ENCODE measurements around the gene CBFA2T3. TPM values are rescaled to one million over a fixed set of nuclear protein-coding genes. Genes with fewer than 3 reads are reported as not detected.
A peak's percentile ranks its signal among the peaks of the same experiment; 100 is the strongest.

The CBFA2T3 gene
- total and polyA plus RNA-seq, 2 of the 13 experiments (the other 11 are each of a cell fraction or from before 2014, with no cell fraction given) = 0.05 TPM; not detected in 1

GRCh38 chr16:88926374-88926990, 50.5 kb downstream of the CBFA2T3 start:
- ChIA-PET POLR2A (no interaction called here), CTCF (ENCODE audit: low intra/inter-chr PET ratio, low total read pairs) (no interaction called here)
- Histone ChIP-seq H3K36me3 (replicated peaks in 1 of 2; ENCODE audit: control insufficient read depth in 1 of 2, insufficient read depth in 2 of 2, low read length in 2 of 2) (no peaks in the 10 kb centered on the region), H3K4me3 (replicated peaks in 1 of 3; ENCODE audit: insufficient read depth in 1 of 3, low read depth in 2 of 3, low read length in 3 of 3) (no peak overlapping the region; a peak in 1 of 6 replicates), H2AFZ (ENCODE audit: low read length) (no peak overlapping the region), H3K4me2 (ENCODE audit: low read depth, low read length) (no peak overlapping the region), H3K4me1 (ENCODE audit: insufficient read depth, low read length) (peaks cover 67% of the 10 kb centered on the region), H3K9ac (ENCODE audit: insufficient read depth, low read depth, low read length) (no peak overlapping the region), H3K27ac (ENCODE audit: extremely low read length, insufficient read depth, low read length) (no peak overlapping the region), H3K27me3 (ENCODE audit: control insufficient read depth in 1 of 2, insufficient read depth in 2 of 2, low read length in 2 of 2) (peaks cover 39 to 76% of the 10 kb centered on the region in 2 experiments), H4K20me1 (ENCODE audit: insufficient read depth, low read length) (peaks cover 10% of the 10 kb centered on the region; the same call in 1 of the 2 replicates), H3K9me3 (ENCODE audit: low read length) (no peaks in the 10 kb centered on the region), H3K79me2 (ENCODE audit: insufficient read depth, low read length) (no peaks in the 10 kb centered on the region)
- peak; percentile 28 for DNase-seq (ENCODE audit: low spot score)
- FAIRE-seq = no peak
- BruUV-seq (replicated peaks) = no TSS peak
- in situ Hi-C loops (cut with HindIII; ENCODE audit: extremely low pct_ligation_motif_present, low pct_unique_long_range_greater_than_20kb) = no loop called here
- no peak for ATAC-seq
- 20% methylated on average over 16 of the region's 27 CpGs for WGBS (ENCODE audit: low lambda C conversion rate)
- intact Hi-C loops (cut with micrococcal nuclease; ENCODE audit: unreplicated experiment) = loop anchor here (5.0 kb wide), 1 partner anchor 241 kb away; no protein-coding TSS in a partner anchor
- TF ChIP-seq ZMYM4 (CRISPR knock-in tag; IDR thresholded peaks at IDR 0.05) (no peak), HDAC6 (IDR thresholded peaks at IDR 0.05; ENCODE audit: low read depth, low read length) (no peak), ZNF33A (CRISPR knock-in tag; IDR thresholded peaks at IDR 0.05; ENCODE audit: borderline replicate concordance) (no peak), NFKB2 (CRISPR knock-in tag; IDR thresholded peaks at IDR 0.05; ENCODE audit: borderline replicate concordance) (no peak; the same call in 1 of the 2 replicates), ZNF362 (CRISPR knock-in tag; IDR thresholded peaks at IDR 0.05; ENCODE audit: borderline replicate concordance) (no peak), NFE2L1 (CRISPR knock-in tag; IDR thresholded peaks at IDR 0.05; ENCODE audit: borderline replicate concordance) (no peak), RELA (CRISPR knock-in tag; IDR thresholded peaks at IDR 0.05) (no peak), GTF3A (CRISPR knock-in tag; conservative IDR thresholded peaks at IDR 0.05) (no peak)
- TF ChIP-seq, protein P1, sequence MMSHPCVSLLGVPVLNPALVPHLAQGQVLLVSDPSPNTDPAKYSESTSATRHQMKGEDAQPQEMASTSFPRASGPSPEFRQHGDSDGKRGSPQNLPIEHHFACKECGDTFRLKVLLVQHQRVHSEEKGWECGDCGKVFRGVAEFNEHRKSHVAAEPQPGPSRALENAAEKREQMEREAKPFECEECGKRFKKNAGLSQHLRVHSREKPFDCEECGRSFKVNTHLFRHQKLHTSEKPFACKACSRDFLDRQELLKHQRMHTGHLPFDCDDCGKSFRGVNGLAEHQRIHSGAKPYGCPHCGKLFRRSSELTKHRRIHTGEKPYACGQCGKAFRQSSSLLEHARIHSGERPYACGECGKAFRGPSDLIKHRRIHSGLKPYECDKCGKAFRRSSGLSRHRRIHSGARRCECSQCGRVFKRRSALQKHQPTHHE (CRISPR knock-in tag; IDR thresholded peaks at IDR 0.05; ENCODE audit: borderline replicate concordance) = no peak
- TF ChIP-seq, protein P2, sequence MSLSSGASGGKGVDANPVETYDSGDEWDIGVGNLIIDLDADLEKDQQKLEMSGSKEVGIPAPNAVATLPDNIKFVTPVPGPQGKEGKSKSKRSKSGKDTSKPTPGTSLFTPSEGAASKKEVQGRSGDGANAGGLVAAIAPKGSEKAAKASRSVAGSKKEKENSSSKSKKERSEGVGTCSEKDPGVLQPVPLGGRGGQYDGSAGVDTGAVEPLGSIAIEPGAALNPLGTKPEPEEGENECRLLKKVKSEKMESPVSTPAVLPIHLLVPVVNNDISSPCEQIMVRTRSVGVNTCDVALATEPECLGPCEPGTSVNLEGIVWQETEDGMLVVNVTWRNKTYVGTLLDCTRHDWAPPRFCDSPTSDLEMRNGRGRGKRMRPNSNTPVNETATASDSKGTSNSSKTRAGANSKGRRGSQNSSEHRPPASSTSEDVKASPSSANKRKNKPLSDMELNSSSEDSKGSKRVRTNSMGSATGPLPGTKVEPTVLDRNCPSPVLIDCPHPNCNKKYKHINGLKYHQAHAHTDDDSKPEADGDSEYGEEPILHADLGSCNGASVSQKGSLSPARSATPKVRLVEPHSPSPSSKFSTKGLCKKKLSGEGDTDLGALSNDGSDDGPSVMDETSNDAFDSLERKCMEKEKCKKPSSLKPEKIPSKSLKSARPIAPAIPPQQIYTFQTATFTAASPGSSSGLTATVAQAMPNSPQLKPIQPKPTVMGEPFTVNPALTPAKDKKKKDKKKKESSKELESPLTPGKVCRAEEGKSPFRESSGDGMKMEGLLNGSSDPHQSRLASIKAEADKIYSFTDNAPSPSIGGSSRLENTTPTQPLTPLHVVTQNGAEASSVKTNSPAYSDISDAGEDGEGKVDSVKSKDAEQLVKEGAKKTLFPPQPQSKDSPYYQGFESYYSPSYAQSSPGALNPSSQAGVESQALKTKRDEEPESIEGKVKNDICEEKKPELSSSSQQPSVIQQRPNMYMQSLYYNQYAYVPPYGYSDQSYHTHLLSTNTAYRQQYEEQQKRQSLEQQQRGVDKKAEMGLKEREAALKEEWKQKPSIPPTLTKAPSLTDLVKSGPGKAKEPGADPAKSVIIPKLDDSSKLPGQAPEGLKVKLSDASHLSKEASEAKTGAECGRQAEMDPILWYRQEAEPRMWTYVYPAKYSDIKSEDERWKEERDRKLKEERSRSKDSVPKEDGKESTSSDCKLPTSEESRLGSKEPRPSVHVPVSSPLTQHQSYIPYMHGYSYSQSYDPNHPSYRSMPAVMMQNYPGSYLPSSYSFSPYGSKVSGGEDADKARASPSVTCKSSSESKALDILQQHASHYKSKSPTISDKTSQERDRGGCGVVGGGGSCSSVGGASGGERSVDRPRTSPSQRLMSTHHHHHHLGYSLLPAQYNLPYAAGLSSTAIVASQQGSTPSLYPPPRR (CRISPR knock-in tag; IDR thresholded peaks at IDR 0.05; ENCODE audit: borderline replicate concordance) = no peak

Data from HepG2 (cell line).